Stimulated activated CD4-positive, alpha-beta T cell treated with anti-CD3 and anti-CD28 coated beads, Interleukin-12 subunit alpha, Interleukin-12 subunit beta, amount 100 ng/mL, for 24 hours (primary cell): ENCODE measurements around the gene PARL.

Experiments used
- DNase-seq, 2 experiments: peaks; one replicate each; pipeline ENCODE4 v3.0.0-alpha.2; 2020; ENCODE audit warnings: low read depth in 2 of 2

PARL gene

DNA sequence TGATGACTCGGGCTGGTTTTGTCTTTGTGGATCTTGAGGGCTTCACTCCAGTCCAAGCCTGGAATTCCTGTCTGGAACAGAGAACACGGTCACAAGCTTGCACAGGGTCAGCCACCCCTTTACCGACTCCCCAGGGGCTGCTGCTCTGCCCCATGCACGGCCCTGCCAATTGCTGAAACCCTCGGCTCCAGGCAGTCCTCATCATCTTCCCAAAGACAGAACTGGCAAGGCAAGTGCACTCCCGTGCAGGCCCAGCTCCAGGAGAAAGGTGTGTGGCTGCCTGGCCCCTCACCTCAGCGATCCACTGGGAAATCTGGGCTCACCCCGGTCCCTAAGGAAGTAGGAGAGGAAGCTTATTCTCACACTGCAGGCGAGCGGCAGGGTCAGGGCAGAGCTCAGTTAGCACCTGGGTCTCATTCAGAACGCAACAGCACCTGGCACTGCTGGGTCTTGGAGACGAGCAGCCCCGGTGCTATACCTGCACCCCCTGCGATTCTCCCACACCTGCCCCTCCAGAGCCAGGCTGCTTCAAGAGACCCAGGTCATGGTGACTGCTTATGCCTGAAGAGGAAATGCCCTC is 66.5 kb downstream of the PARL start:
- no peak for DNase-seq

DNA sequence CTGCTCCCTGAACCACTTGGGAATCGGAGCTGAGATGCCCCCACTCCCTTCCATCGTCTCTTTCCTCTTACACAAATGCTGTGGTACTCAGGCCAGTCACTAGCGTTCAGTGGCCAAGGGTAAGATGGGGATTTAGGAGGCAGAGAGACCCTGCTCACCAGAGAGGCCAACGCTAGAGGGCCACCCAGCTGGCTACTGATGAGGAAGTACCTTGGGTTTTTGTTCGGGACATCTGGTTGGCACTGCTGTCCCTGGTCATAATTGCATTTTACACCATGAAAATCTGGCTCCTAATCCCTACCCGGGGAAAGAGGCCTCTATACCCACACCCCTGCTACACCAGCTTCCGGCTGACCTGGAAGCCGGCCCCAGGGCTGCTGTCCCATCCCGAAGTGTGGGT is 67.0 kb downstream of the PARL start:
- no peak for DNase-seq

DNA sequence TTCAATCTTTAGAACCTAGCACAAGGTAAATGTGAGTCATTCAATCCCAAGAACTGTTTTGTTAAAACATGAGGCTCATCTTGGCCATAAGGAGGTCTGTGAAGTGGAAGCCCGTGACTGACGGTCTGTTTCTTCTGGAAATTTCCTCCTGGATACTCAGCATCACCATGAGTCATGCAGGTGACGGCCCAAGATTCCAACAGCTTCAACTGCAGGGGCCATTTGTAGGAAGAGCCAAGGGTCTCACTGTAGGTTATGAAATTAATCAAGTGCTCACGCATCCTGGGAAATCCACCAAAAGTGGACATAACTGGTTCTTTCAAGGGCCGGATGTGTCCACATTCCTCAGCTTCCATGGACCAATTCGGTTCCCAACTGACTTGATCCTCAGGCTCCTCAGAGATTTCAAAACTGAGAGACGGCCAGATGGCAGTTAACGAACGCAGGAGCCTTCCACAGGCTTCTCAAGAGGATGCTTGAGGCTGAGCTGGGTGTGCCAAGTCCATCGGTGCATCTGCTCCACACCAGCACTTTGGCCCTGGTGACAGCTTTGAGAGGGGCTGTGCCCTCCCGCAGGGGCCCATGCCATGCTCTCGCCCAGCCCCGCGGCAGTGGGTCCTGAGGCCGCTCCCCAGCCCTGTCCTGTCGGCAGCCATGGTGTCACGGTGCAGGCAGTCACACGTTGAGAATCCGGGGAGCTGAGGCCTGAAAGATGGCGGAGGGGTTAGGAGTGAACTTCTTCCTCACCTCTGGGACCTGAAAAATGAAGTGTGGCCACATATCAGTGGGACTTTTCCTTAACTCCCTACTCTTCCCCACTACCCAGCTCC is 67.8 kb downstream of the PARL start:
- no peak for DNase-seq

DNA sequence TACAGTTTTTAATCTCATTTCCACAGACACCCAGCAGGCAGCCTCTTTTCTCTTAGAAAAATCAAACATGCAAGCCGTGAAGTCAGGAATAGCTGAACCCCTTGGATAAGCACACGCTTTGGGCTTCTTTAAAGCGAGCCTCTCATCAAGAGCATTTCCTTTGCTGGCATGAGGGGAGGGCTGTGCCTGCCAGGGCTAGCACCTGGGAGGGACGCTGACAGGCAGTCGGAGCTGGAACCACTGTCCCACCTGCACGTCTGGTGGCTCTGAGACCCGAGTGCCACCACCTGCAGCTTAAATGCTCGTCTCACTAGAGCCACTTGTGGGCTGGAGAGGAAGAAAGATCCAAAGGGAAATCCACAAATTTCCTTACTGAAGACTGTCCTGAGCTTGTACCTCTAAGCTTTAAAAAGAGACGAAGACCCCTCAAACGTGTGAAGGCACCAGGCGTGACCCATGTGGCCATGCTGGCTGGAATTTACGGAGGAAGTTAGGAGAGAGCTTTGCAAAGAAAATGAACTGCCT is 68.7 kb downstream of the PARL start:
- DNase-seq = no peak

DNA sequence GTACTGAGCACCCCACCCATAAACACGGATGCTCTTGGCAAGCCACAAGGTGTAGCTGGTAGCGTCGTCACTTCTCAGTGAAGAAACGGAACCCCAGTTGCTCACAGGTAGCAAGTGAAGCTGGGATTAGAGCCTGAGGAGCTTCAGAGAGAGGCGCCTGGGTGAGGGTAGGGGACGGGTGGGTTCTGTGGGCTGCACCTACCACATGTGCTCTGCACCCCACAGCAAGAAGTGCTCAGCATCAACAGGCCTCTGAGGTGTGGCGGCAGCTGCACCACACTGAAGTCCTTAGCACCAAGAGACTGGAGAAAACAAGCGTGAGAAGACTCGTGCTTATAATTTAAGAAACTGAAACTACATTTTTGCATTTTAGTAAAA is 69.1 kb downstream of the PARL start:
- DNase-seq = no peak

DNA sequence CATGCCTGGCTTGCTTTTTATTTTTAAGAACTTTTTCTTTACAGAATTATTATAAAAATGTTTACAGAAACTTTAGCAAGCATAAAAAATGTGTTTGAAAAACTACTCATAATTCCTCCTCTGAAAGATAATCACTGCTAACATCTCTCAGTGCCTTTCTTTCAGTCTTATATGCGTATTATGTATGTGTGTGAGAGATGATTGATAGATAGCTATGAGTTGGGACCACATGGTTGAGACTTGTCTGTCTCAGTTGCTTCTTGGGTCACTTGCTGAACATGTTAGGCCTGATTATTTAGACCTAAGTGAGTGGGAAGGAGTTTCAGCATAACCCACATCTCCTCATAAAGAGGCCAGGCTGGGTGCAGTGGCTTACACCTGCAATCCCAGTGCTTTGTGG is 70.4 kb downstream of the PARL start:
- no peak for DNase-seq

DNA sequence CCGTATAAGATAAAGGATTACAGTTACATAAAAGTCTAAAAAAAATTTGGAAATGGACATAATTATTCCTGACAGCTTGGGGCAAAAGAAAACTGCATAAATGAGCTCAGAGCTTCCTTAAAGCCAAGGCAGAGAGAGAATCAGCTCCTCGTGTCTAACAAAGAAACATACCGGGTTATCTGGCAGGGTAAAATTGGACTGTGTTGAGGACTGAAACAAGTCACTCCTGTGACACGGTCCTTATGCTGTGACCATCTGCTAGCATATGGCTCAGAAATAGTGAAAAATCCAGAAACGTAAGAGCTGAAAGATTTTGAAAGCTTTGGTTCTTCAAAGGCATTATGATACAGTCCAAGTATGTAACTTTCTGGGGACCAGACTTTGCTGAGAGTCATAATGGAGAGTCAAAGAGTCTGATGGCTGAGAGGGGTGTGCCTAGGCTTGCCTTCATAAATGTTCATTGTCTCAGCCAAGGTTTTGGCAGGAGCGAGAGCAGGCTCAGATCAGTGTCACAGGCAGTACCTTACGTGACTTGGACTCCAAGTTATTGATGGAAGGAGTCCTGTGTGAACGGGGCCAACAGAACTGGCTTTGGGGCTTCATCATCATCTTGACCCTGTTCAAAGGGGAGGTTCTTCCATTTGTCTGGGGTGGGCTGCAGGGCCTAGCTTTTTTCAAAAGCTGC is 71.8 kb downstream of the PARL start:
- no peak for DNase-seq

DNA sequence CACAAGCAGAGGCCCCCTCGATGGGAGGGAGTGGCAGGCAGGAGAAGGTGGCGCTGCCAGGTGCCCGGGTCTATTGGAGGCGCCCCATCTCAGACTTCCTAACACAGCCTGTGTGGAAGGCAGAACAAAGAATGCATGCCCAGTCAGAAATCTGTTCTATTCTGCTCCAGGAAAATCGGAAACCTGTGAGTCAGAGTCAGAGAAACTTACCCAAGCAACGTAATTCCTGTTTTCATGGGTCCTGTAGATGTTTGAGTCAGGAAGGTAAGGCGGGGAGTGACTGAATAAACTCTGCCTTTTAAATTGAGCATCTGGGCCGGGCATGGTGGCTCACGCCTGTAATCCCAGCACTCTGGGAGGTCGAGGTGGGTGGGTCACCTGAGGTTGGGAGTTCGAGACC is 73.0 kb downstream of the PARL start:
- DNase-seq = no peak

DNA sequence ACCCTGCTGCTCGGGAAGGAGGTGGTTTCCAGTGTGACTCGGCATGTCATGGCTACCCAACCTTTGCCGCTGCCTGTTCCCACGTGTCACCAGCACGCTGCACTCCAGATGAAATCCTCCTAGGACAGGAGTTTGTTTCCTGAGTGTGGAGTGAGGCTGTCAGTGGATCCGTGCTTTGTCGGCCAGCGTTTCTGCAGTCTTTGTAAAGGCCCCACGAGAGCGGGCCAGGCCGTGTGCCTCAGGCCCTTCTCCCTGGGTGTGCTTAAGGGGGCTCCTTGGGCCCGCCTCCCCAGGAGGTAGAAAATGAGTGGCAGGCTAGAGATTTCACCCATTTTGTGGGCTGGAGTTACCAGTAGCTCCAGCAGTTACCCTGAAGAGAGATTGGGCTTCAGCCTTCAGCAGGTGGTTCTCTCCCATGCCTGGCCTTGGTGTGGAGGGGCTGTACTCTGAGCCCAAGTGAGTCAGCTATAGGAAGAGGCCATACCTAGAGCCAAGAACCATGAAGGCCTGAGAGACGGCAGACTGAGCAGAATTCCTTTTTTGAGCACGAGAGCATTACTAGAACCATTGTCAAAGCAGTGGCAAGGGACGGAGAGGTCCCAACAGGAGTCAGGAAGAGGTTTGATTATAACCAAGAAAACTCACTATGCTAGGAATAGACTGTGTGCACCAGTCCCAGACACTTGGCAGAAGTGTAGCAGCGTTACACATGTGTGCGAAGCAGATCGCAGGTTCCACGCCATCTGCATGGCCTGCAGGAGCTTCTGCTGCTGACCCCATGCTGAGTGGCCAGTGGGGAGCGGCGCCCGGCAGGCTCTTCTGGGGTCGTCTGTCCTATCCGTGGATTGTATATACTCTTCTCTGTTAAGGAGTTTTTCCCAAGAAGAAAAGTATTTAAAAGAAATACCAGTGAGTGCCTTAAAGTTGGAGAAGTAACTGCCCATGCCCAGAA is 73.8 kb downstream of the PARL start:
- DNase-seq = no peak

DNA sequence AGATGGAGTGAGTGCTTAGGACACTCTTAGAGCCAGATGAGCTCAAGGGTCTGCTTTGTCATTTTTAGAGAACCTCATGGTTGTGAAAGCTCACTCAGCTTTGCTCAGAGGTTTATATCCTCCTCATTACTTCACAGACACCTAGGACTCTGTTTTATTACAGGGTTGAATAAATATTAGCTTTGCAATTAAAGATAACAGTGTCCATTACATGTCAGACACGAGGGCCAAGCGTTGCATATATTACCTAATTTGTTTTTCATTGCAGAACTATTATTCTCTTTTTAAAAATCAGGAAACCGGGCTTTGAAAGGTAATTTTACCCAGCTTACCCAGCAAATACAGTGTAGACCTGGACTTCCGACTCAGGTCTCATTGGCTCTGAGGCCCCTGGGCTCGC is 75.4 kb downstream of the PARL start:
- DNase-seq = no peak

DNA sequence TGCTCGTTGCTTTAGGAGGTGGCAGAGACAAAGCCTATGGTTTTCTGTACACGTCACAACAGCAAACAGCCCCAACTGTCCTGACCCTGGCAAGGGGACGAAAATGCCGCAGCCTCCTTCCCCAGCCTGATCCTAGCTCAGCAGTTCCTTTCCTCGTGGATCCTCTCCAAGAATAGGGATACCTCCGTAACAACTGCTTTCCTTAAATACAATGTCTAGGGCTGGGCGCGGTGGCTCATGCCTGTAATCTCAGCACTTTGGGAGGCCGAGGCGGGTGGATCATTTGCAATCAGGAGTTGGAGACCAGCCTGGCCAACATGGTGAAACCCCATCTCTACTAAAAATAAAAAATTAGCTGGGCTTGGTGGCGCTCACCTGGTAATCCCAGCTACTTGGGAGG is 76.3 kb downstream of the PARL start:
- no peak for DNase-seq

DNA sequence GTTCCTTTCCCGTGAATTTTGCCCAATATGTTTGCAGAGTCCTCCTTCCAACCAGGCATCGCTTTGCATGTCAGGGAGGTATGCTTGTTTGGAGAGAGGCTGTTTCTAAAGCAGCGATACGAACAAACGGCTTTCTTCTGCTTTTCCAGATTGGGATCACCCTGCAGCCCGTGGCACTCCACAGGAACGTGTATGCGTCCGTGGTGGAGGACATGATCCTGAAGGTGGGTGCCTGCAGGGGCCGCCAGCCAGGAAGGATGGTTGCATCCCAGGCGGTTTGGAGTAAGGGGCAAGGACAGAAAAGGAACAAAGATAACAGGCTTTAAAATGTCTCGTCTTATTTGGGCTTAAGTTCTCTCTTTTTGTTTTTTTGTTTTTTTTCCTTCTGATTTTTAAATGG is 76.8 kb downstream of the PARL start:
- DNase-seq = no peak

DNA sequence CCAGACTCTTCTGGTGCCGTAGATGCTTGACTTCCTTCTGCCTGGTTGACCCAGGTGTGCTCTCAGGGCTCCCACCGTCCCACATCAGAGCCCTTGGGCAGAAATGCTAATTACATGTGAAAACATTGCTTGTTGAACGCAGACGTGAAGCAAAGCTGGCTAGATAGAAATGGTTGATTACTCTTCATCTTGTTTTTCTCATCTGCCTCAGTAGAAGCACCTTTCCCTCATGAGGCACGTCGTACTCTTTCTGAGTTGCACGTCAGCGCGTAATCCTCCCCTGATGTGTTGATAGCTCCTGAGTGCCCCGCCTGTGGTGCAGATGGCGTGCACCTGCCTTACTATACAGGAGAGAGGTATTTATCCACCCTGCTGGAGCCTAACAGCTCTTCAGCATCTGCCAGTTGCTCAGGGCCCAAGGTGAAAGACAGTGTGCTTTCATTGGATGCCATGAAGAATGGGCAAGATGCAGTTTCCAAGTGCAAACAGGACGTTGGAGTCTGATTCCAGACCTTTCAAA is 77.4 kb downstream of the PARL start:
- no peak for DNase-seq

DNA sequence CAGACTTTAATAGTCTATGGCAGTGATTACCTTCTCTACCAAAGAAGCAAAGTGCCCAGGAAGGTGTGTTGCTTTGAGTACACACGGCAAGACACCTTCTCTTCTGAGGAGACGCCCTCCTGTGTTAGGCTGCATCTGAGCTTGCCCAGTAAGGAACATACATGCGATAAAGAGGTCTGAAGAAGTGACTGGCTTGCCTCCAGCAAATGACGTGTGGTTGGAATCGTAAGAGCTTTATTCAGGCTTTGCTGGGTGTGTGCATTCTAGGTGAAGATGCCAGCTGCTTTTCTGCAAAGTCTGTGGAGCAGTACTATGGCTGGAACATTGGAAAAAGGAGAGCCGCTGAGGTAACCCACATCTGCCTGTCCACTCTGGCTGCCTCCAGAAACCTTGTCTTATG is 81.7 kb downstream of the PARL start:
- DNase-seq = no peak

DNA sequence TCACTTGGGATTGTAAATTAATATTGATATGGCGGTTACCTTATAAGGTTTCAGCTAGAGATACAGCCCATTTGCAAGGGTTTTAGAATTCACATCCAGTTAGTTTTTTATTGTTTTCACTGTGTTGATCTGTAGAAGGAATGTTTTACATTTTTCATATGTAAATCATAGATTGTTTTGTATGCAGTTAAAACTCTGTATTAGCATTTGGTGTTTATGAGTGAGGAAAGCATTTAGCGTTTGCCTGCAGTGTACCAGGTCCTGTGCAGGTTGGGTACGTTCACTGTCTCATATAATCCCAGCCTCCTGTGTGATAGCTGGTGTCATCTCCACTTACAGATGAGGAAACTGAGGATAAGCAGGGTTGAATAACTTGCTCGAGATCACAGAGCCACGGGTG is 83.1 kb downstream of the PARL start:
- DNase-seq = no peak

DNA sequence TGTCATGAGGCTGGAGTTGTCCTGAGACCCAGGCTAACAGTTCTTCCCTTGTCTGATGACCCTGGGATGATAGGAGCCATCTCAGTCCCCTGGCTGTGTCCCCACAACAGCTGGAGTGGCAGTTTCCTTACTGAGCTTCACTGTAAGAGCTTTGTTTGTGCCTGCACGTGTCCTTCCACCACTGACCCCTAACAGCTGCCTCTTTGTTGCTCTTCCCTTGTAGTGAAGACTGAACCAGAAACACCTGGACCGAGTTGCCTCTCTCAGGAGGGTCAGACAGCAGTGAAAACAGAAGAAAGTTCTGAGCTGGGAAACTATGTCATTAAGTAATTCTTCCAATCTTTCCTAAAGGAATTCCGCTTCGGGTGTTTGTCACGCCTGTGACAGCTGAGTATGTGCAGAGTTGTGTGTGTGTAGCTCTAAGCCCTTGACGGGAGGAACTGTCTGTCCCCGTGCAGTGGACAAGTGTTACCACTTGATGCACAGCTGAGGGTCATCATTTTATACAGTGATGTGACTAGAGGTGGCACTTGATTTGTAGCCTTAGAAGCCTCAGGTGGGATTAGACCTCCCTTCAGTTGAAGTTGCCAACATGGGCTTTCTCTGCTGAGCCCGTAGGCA is 84.3 kb downstream of the PARL start:
- no peak for DNase-seq

DNA sequence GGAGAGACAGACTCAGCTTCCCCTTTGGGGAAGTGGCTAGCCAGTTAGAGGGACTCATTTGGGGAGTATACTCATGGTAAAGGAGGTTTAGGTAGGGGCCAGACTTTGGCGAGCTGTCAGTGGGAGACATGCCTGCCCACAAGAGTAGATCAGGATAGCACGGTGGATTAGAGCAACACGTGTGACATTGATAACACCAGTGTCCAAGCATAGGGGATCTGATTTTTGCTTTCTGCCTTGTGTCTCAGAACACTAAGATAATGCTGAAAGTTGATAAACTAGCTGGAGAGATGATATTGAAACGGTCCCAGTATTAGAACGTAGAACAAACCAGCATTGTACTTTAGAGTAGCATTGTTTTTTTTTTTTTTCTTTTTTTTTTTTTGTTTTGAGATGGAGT is 85.2 kb downstream of the PARL start:
- DNase-seq = no peak

DNA sequence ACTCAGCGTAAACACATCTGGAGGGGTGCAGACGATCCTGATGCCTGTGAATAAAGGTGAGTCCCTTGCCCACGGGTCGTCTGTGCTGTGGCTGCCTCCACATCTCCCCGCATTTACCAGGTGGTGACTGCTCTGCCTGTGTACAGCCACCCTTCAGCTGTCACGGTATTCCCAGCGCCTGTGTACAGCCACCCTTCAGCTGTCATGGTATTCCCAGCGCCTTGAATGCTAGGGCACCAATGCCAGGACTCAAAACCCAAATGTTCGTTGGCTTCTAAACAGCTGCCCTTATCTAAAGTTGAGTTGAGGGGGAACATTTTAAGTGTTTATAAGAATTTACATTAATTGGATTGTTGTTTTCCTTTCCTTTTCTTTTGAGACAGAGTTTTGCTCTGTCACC is 86.7 kb downstream of the PARL start:
- DNase-seq = no peak

DNA sequence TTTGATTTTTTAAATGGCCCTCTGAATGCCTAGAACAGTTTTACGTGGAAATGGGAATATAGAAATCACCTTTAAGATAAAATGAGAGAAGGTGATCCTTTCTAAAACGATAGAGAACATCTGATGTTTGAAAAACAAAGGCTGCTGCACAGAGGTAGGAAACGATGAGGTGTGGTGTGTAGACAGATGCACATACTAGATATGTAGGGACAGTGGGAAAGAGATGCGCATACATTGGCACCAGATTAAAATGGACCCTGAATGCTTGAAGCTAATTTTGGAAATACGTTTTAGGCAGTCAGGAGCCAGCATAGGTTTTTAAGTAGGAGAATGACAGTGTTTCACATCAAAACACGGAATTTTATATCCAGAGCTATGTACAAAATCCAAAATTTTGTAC is 88.3 kb downstream of the PARL start:
- DNase-seq = no peak

DNA sequence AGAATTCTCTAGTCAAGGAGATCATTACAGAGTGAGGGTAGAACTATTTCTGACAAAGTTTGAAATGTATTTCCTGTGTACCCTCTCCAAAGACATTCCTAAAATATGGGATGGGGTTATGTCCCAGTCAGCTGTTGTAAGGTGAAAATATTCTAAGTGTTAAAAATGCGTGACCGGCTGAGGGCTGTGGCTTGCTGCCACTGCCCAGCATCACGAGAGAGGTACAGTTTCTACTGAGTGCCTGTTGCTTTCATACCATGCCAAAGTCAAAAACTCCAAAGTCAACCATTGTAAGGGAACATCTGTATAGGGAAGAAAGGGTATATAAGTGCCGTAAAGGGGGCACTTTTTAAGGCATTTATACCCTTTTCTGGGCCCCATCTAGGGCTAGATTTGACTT is 90.2 kb downstream of the PARL start:
- no peak for DNase-seq

DNA sequence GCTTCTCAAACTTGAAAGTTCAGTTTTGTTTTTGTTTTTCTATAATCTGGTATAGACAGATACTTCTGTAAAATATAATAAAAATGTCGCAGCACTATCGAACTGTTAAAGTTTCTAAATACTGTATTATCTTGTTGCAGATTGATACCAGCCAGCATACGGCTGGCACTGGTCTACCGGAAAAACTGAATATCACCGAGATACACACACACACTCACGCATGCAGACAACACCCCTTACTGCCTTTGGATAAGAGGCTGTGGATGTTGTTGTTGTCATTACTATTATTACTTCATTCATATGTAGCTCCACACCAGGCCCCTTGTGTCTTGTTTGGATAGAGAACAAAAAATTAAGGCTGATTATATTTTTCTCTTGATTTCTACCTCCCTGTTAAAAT is 91.7 kb downstream of the PARL start:
- no peak for DNase-seq
